Heart left ventricle (tissue), 13 donors: Measurements from ENCODE around the gene MYOCOS.

Experiments
- CTCF ChIP-seq, 12 donors: fragments of 200-600 bp; sonication (generic) in 4 of 12; IDR thresholded peaks; one replicate each; pipeline versions ENCODE4 v1.5.0 to v1.8.0; 2018 to 2022; ENCODE audit warnings: antibody characterized with exemption in 12 of 12, mild to moderate bottlenecking in 5 of 12
- POLR2A ChIP-seq, 2 donors: fragments of 450-650 bp; IDR thresholded peaks; one replicate each; pipeline ENCODE4 v1.6.1; 2017; ENCODE audit warnings: antibody characterized with exemption in 2 of 2, mild to moderate bottlenecking in 2 of 2, moderate library complexity in 2 of 2
- donor health status: ischemic (EF 13 %, LVEDD 7.1; RV severe dilation, severe dysfunction).
- donor health status: DM: no; HTN: yes; CAD: no.
- donor health status: DM: no; HTN: no; CAD: no.
- donor health status: ischemic (EF 25% LVEDD 6.9; RV normal size, moderate dysfunction).
- donor health status: ischemic (EF 25% LVEDD 5.7; RV mildly dilated, moderate dysfunction).
- donor health status: ischemic (EF 35%, LVEDD 5.7; RV mildly dilated, moderate dysfunction).
- donor health status: nonischemic (EF 11% LVEDD 7.7; RV severe dilation, severe dysfunction).
- donor health status: DM: yes; HTN: yes; CAD: no.
- donor health status: PGD.
- donor health status: ischemic (EF 29% LVEDD 5.4; RV normal size, mild dysfunction).
- donor health status: nonischemic (EF 23%, LVEDD 6.1; RV moderate dilation, normal function).

GRCh38 chr1:171645553-171646248 is 23.7 kb downstream of the MYOCOS start:
- no peak for TF ChIP-seq CTCF (IDR thresholded peaks at IDR 0.05)
- no peak for TF ChIP-seq POLR2A (IDR thresholded peaks at IDR 0.05)
